Stimulated activated CD4-positive, alpha-beta T cell treated with anti-CD3 and anti-CD28 coated beads, TNF-alpha, amount 100 ng/mL, for 24 hours (primary cell): Measurements from ENCODE around the gene FBH1.
"Not testable (repeated sequence)": the region's sequence is repeated elsewhere in the genome, so short reads cannot be mapped to it uniquely, and the experiment has no call there.

Experiments used
- DNase-seq, 3 experiments: peaks; one replicate each; pipeline ENCODE4 v3.0.0-alpha.2; 2020; ENCODE audit warnings: low read depth in 3 of 3

FBH1 gene

DNA sequence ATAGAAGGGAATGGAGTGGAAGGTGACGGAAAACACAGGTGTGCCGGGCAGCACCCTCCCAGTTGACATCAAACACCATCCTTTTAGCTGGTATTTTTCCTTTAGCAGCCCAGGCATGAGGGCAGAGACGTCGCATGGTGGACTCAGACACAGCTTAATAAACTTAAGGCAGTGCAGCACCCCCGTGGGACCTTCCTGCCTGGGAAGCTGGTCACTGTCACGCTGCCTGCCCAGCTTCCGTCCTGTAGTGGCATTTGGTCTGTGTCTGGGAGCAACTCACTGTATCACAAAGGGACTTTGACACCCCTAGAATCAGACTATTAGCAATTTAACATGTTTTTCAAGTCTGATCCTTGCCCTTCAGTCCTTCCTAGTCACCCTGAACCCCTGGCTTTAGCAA, 51.5 kb downstream of the FBH1 start:
- no peak for DNase-seq

DNA sequence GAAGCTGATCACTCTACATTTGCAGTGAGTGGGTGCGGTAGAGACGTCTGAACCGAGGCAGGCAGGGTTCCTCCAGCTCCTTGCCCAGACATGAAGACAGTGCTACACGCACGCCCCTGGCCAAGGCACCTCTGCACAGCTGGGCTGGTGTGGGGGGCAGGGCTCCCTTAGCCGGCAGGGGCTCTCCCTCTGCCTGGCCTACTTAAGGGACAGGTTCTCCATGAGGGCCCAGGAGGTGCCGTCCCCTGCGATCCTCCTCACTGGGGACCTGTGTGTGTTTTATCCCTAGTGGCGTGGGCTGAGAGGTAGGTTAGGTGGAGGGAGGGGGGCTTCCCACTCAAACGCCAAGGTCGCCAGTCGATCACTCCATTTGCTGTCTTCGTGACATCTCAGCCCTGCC, 52.0 kb downstream of the FBH1 start:
- DNase-seq: no peak

DNA sequence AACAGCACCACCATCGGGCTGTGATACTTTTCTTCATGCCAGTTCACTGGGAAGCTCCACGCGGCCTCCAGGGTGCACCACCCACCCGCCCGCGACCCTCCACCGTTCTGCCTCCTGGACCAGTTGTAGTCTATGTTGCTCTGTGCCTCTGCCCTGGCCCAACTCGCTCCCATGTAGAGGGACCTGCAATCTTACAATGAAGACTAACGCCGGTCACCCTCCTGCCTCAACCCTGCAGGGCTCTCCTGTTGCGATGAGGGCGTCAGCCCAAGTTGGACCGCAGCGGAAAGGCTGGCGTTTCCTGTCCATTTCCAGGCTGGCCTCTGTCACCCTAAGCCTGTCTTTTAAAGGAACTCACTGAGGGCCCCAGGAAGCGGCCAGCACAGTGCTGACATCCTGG, 52.4 kb downstream of the FBH1 start:
- DNase-seq: no peak

GRCh38 chr10:5943536-5943935, 53.5 kb downstream of the FBH1 start:
- no peak for DNase-seq

- DNase-seq: no peak
These were observed 54.5 kb downstream of the FBH1 start for GRCh38 chr10:5944389-5945189.

GRCh38 chr10:5945190-5945509, 55.1 kb downstream of the FBH1 start:
- no peak for DNase-seq

- no peak for DNase-seq
These were observed 55.7 kb downstream of the FBH1 start for GRCh38 chr10:5945561-5946418.

- not testable (repeated sequence) for DNase-seq
These were observed 56.4 kb downstream of the FBH1 start for GRCh38 chr10:5946419-5946775.

- no peak for DNase-seq
These were observed 56.7 kb downstream of the FBH1 start for GRCh38 chr10:5946786-5947185.

- no peak for DNase-seq
These were observed 57.6 kb downstream of the FBH1 start for GRCh38 chr10:5947471-5948207.

DNA sequence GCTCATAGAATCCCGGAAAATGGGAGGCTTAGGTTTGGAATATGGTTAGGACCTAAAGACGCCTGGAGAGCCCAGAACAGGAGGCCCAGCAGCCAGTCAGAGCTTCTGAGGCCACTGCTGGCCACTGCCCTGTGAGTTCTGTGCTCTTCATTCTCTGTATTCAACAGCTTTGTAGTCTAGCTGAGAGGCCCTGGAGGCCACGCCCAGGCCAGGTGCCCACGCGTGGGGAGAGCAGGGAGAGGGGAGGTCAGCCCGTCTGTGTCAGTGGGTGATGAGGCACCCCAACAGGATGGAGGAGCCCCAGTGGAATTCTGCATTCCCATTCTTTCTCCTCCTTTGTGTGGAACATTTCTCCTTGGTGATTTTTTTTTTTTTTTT, 58.2 kb downstream of the FBH1 start:
- no peak for DNase-seq

GRCh38 chr10:5949009-5949759, 59.1 kb downstream of the FBH1 start:
- DNase-seq: peak in 2 of 3 experiments; percentile 10 to 29

DNA sequence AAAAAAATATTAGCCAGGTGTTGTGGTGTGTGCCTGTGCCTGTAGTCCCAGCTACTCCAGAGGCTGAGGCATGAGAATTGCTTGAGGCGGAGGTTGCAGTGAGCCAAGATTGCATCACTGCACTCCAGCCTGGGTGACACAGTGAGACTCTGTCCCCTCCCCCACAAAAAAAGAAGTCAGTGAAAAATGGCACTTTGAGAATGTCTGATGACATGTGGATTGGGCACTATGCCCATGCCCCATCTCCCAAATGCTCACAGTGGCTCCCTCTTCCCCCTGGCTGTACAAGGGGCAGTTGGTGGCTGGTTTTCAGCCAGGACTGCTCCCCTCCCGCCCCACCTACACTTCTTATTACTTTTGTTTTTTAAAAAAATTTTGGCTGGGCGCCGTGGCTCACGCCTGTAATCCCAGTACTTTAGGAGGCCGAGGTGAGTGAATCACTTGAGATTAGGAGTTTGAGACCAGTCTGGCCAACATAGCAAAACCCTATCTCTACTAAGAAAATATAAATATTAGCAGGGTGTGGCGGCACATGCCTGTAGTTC, 61.2 kb downstream of the FBH1 start:
- DNase-seq: no peak

DNA sequence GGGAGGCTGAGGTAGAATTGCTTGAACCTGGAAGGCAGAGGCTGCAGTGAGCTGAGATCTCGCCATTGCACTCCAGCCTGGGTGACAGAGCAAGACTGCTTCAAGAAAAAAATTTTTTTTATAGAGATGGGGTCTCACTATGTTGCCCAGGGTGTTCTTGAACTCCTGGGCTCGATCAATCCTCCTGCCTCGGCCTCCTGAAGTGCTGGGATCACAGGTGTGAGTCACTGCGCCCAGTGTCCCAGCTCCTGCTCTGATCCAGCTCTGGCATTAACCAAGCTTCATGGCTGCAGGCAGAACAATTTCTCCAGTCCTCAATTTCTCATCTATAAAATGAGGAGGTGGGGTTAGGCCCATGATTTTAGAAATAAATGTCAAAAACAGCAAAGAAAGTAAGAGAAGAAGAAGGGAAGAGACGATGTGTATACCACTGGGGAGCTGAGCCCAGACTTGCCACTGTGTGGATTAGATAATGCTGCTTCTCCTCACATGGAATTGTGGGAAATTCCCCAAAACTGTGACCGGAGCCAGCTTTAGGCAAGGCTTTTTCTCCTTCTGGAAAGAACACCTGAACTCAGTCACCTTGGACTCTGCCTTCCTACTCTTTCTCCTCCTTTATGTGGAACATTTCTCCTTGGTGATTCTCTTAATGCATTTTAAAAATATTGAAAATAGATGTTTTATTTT, 61.8 kb downstream of the FBH1 start:
- no peak for DNase-seq

GRCh38 chr10:5952731-5953385, 62.8 kb downstream of the FBH1 start:
- DNase-seq: no peak

DNA sequence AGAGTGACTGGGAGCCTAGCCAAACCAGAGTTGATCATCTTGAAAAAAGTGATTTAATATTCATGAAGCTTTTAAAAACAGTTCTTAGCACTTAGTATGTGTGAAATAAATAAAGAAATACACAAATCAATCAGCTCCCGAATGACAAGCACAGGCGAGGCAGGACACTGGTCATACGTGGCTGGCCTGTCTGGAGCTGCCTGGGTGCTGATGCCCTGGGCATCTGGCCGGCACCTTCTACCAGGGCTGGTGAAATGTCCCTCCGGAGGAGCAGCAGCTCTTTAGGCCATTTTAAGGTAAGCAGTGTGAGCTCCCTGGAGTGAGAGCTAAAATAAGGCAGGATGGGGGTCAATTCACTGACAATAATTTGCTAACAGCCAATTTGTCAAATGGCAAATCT, 63.6 kb downstream of the FBH1 start:
- no peak for DNase-seq

- no peak for DNase-seq
These were observed 66.3 kb downstream of the FBH1 start for GRCh38 chr10:5956146-5956936.

GRCh38 chr10:5958077-5958476, 68.0 kb downstream of the FBH1 start:
- DNase-seq: no peak

- no peak for DNase-seq
These were observed 68.6 kb downstream of the FBH1 start for GRCh38 chr10:5958675-5959074.

DNA sequence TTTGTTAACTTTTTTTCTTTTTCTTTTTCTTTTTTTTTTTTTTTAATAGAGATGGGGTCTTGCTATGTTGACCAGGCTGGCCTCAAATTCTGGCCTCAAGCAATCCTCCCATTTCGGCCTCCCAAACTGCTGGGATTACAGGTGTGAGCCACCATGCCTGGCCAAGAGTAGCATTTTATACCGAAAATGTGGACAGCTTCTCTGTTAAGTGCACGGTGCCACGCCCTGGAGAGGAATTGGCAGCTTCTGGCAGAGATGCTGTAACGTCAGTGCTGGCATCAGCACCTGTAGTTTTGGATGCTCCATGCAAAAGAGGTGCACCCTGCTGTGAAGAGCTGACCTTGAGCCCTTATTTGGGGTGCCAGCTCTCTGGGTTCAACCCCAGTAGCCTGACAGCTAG, 69.1 kb downstream of the FBH1 start:
- no peak for DNase-seq
